ENCODE data around the gene ITPA.
A peak's percentile ranks its signal among the peaks of the same experiment; 100 is the strongest.

DNA sequence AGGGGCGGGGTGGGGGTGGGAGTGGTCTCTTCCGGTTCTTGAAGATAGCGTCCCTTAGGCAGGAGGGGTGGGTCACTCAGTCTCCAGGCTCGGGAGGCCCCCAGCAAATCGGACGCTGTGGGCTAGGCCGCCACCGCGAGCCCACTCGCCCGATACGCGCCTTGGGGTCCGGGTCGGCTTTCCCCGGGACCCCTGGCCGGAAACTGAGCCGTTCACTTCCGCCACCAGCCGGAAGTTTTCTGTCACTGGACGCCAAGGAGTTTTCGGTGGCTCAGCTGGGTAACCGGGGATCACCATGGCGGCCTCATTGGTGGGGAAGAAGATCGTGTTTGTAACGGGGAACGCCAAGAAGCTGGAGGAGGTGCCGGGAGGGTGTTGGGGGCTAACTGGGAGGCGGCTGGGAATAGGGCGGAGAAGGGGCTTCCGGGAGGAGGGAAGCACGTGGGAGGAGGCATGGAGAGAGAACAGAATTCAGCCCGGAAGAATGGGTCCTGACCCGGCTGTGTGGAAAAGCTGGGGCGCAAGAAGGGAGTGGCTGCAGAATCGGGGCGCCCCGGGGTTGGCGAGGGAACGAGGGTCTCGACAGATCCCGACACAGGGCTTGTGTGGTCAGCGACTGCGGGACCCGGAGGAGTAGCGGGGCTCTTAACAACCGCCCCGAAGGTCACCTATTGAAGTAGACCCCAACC lies at the start of gene ITPA:
- TF ChIP-seq, protein P1, sequence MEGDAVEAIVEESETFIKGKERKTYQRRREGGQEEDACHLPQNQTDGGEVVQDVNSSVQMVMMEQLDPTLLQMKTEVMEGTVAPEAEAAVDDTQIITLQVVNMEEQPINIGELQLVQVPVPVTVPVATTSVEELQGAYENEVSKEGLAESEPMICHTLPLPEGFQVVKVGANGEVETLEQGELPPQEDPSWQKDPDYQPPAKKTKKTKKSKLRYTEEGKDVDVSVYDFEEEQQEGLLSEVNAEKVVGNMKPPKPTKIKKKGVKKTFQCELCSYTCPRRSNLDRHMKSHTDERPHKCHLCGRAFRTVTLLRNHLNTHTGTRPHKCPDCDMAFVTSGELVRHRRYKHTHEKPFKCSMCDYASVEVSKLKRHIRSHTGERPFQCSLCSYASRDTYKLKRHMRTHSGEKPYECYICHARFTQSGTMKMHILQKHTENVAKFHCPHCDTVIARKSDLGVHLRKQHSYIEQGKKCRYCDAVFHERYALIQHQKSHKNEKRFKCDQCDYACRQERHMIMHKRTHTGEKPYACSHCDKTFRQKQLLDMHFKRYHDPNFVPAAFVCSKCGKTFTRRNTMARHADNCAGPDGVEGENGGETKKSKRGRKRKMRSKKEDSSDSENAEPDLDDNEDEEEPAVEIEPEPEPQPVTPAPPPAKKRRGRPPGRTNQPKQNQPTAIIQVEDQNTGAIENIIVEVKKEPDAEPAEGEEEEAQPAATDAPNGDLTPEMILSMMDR (IDR thresholded peaks at IDR 0.05), result peak in 1 of 5 experiments; percentile 13
- TF ChIP-seq POLR2A (IDR thresholded peaks at IDR 0.05) (peak; percentile 15), POLR2AphosphoS5 (IDR thresholded peaks at IDR 0.05) (peak in 1 of 3 donors; percentile 19), EP300 (IDR thresholded peaks at IDR 0.05; ENCODE audit: low read depth) (no peak)
